Hypothalamus (tissue), 51 donors: ENCODE results near the gene DPH6.

ENCODE experiments used
- DNase-seq, 51 donors: peaks; one replicate each; lab custom pipeline; 2025; lab: John Stamatoyannopoulos, UW

The DPH6 gene

GRCh38 chr15:35545316-35545823 is 595 bp downstream of the DPH6 start:
- DNase-seq, result peak in 19 of 51 donors; percentile 14 to 78 (median 43)

- no peak for DNase-seq
These were observed 5.1 kb downstream of the DPH6 start for GRCh38 chr15:35540885-35541284.

GRCh38 chr15:35540021-35540420 is 5.9 kb downstream of the DPH6 start:
- DNase-seq, result no peak

- no peak for DNase-seq
These were observed 10.5 kb downstream of the DPH6 start for GRCh38 chr15:35535365-35535916.

GRCh38 chr15:35533130-35534110 is 12.5 kb downstream of the DPH6 start:
- no peak for DNase-seq

- DNase-seq, result no peak
These were observed 15.3 kb downstream of the DPH6 start for GRCh38 chr15:35530698-35531097.

- no peak for DNase-seq
These were observed 16.2 kb downstream of the DPH6 start for GRCh38 chr15:35529784-35530183.

GRCh38 chr15:35522061-35522460 is 23.9 kb downstream of the DPH6 start:
- DNase-seq, result no peak

- peak in 2 of 51 donors; percentile 4 to 57 for DNase-seq
These were observed 26.3 kb downstream of the DPH6 start for GRCh38 chr15:35519541-35520149.

- no peak for DNase-seq
These were observed 26.9 kb downstream of the DPH6 start for GRCh38 chr15:35519052-35519451.

- DNase-seq, result no peak
These were observed 31.2 kb downstream of the DPH6 start for GRCh38 chr15:35514759-35515158.

- peak in 1 of 51 donors; percentile 5 for DNase-seq
These were observed 37.9 kb downstream of the DPH6 start for GRCh38 chr15:35507932-35508638.

GRCh38 chr15:35506272-35506870 is 39.6 kb downstream of the DPH6 start:
- no peak for DNase-seq

- no peak for DNase-seq
These were observed 40.2 kb downstream of the DPH6 start for GRCh38 chr15:35505809-35506208.

GRCh38 chr15:35505141-35505540 is 40.8 kb downstream of the DPH6 start:
- DNase-seq, result no peak

GRCh38 chr15:35499723-35500122 is 46.2 kb downstream of the DPH6 start:
- DNase-seq, result no peak

GRCh38 chr15:35496585-35496984 is 49.4 kb downstream of the DPH6 start:
- DNase-seq, result no peak

- no peak for DNase-seq
These were observed 50.9 kb downstream of the DPH6 start for GRCh38 chr15:35495080-35495479.

GRCh38 chr15:35491999-35492398 is 54.0 kb downstream of the DPH6 start:
- no peak for DNase-seq

GRCh38 chr15:35491173-35491572 is 54.8 kb downstream of the DPH6 start:
- no peak for DNase-seq
